ENCODE results near the gene OR7A10.

Gene OR7A10

GRCh38 chr19:14814982-14815652 lies 33.6 kb downstream of the OR7A10 start:
- H3K4ac ChIP-seq (ENCODE audit: low read depth in 1 of 2, low read length in 2 of 2), result no peak overlapping the region
- H3K23ac ChIP-seq (ENCODE audit: low read length in 2 of 2), result no peak overlapping the region
- no peak for DNase-seq
- H3K9me3 ChIP-seq (ENCODE audit: control insufficient read depth, low read length), result no peaks in the 10 kb centered on the region
- no peaks in the 10 kb centered on the region for H3K36me3 ChIP-seq (ENCODE audit: control insufficient read depth in 1 of 2, insufficient read depth in 2 of 2, low read depth in 1 of 2, low read length in 2 of 2)
- H4K91ac ChIP-seq (ENCODE audit: low read length), result no peak overlapping the region
- no peaks in the 10 kb centered on the region for H3K4me1 ChIP-seq (ENCODE audit: control insufficient read depth, insufficient read depth, low read depth, low read length)
- no peak overlapping the region for H3K9ac ChIP-seq (ENCODE audit: low read length)
- H2AFZ ChIP-seq (ENCODE audit: low read depth, low read length), result no peak overlapping the region
- no peak overlapping the region for H3K4me3 ChIP-seq (ENCODE audit: insufficient read depth in 1 of 2, low read depth in 1 of 2, low read length in 2 of 2)
- no peak overlapping the region for H3K18ac ChIP-seq (ENCODE audit: low read depth in 1 of 2, low read length in 2 of 2)
- H2AK5ac ChIP-seq (ENCODE audit: low read length, severe bottlenecking), result no peak overlapping the region
- no peak overlapping the region for H2BK5ac ChIP-seq (ENCODE audit: low read depth, low read length, poor library complexity, severe bottlenecking)
- no peak overlapping the region for H3K14ac ChIP-seq (ENCODE audit: low read length in 2 of 2)
- H2BK15ac ChIP-seq (ENCODE audit: low read depth, poor library complexity, severe bottlenecking), result no peak overlapping the region
- no peak overlapping the region for H4K8ac ChIP-seq (ENCODE audit: low read length)
- no peak overlapping the region for H3K27ac ChIP-seq (ENCODE audit: low read length, poor library complexity, severe bottlenecking)
- H3K4me2 ChIP-seq (ENCODE audit: low read length, poor library complexity, severe bottlenecking), result no peak overlapping the region
- no peaks in the 10 kb centered on the region for H3K79me1 ChIP-seq (replicated peaks; ENCODE audit: low read length, poor library complexity, severe bottlenecking)
- H3K27me3 ChIP-seq (ENCODE audit: control insufficient read depth in 1 of 2, insufficient read depth in 1 of 2, low read length in 2 of 2), result peaks cover 0 to 6% of the 10 kb centered on the region in 2 experiments
- WGBS, result 57% methylated on average over 2 of the region's 2 CpGs
- H2BK120ac ChIP-seq (ENCODE audit: low read depth, low read length), result no peak overlapping the region
- H2BK12ac ChIP-seq (ENCODE audit: low read length in 2 of 2), result no peak overlapping the region

DNA sequence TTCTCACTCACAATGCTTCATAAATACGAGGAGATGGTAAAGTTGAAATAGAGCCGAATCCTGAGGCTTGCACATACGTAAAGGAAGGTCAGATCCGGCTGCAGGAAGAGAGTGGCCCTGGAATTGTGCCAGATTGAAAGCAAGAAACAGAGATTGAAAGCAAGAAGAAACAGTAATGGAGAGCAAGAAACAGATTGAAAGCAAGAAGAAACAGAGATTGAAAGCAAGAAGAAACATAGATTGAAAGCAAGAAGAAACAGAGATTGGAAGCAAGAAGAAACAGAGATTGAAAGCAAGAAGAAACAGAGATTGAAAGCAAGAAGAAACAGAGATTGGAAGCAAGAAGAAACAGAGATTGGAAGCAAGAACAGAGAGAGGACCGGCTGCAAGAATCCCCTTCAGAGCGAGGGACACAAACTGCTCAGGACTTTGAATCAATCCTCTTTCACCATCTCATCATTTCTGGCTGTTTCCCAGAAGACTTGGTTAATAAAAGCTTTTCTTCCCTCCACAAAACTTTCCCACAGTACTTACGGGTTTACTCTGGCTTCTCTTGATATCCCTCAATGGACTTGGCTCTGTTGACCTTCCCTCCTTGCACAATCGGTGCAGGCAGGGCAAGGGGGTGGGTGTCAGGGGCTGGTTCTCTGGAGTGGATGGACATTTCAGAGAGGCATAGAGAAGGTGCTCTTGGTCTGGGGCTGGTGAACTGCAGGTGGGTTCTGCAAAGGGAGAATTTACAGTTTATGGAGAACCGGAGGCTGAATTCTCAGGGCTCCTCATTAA lies 39.3 kb downstream of the OR7A10 start:
- Histone ChIP-seq H3K4me1 (ENCODE audit: control insufficient read depth, insufficient read depth, low read depth, low read length) (no peaks in the 10 kb centered on the region), H3K9me3 (ENCODE audit: control insufficient read depth, low read length) (no peaks in the 10 kb centered on the region), H3K18ac (ENCODE audit: low read depth in 1 of 2, low read length in 2 of 2) (no peak overlapping the region), H3K36me3 (ENCODE audit: control insufficient read depth in 1 of 2, insufficient read depth in 2 of 2, low read depth in 1 of 2, low read length in 2 of 2) (no peaks in the 10 kb centered on the region), H4K8ac (ENCODE audit: low read length) (no peak overlapping the region), H3K4ac (ENCODE audit: low read depth in 1 of 2, low read length in 2 of 2) (no peak overlapping the region), H3K23ac (ENCODE audit: low read length in 2 of 2) (no peak overlapping the region), H2BK120ac (ENCODE audit: low read depth, low read length) (no peak overlapping the region), H3K14ac (ENCODE audit: low read length in 2 of 2) (no peak overlapping the region), H2BK15ac (ENCODE audit: low read depth, poor library complexity, severe bottlenecking) (no peak overlapping the region), H2BK5ac (ENCODE audit: low read depth, low read length, poor library complexity, severe bottlenecking) (no peak overlapping the region), H3K79me1 (replicated peaks; ENCODE audit: low read length, poor library complexity, severe bottlenecking) (no peaks in the 10 kb centered on the region), H2AFZ (ENCODE audit: low read depth, low read length) (no peak overlapping the region), H3K9ac (ENCODE audit: low read length) (no peak overlapping the region), H3K4me3 (ENCODE audit: insufficient read depth in 1 of 2, low read depth in 1 of 2, low read length in 2 of 2) (no peak overlapping the region), H3K4me2 (ENCODE audit: low read length, poor library complexity, severe bottlenecking) (no peak overlapping the region), H3K27me3 (ENCODE audit: control insufficient read depth in 1 of 2, insufficient read depth in 1 of 2, low read length in 2 of 2) (peaks cover 0 to 11% of the 10 kb centered on the region in 2 experiments), H3K27ac (ENCODE audit: low read length, poor library complexity, severe bottlenecking) (no peak overlapping the region), H2BK12ac (ENCODE audit: low read length in 2 of 2) (no peak overlapping the region), H2AK5ac (ENCODE audit: low read length, severe bottlenecking) (no peak overlapping the region), H4K91ac (ENCODE audit: low read length) (no peak overlapping the region)
- 79% methylated on average over 9 of the region's 9 CpGs for WGBS
- no peak for DNase-seq

DNA sequence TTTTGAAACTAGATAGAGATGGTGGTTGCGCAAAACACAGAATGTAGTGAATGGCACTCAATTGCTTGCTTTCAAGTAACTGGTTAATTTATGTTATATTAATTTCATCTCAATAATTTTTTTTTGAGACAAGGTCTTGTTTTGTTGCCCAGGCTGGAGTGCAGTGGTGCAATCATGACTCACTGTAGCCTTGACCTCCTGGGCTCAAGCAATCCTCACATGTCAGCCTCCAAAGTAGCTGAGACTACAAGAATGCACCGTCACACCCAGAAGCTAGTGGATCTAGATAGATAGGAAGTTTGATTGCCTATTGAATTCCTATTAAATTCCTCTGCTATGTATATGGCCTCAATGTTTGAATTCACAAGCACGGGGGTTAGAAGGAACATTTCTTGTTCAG lies 44.0 kb downstream of the OR7A10 start:
- Histone ChIP-seq H3K27ac (ENCODE audit: low read length, poor library complexity, severe bottlenecking) (no peak overlapping the region), H2BK5ac (ENCODE audit: low read depth, low read length, poor library complexity, severe bottlenecking) (no peak overlapping the region), H3K14ac (ENCODE audit: low read length in 2 of 2) (no peak overlapping the region), H3K4me1 (ENCODE audit: control insufficient read depth, insufficient read depth, low read depth, low read length) (no peaks in the 10 kb centered on the region), H3K4ac (ENCODE audit: low read depth in 1 of 2, low read length in 2 of 2) (no peak overlapping the region), H2BK12ac (ENCODE audit: low read length in 2 of 2) (no peak overlapping the region), H3K36me3 (ENCODE audit: control insufficient read depth in 1 of 2, insufficient read depth in 2 of 2, low read depth in 1 of 2, low read length in 2 of 2) (no peaks in the 10 kb centered on the region), H4K91ac (ENCODE audit: low read length) (no peak overlapping the region), H4K8ac (ENCODE audit: low read length) (no peak overlapping the region), H3K18ac (ENCODE audit: low read depth in 1 of 2, low read length in 2 of 2) (no peak overlapping the region), H2BK15ac (ENCODE audit: low read depth, poor library complexity, severe bottlenecking) (no peak overlapping the region), H3K9ac (ENCODE audit: low read length) (no peak overlapping the region), H3K9me3 (ENCODE audit: control insufficient read depth, low read length) (no peaks in the 10 kb centered on the region), H2AK5ac (ENCODE audit: low read length, severe bottlenecking) (no peak overlapping the region), H3K4me3 (ENCODE audit: insufficient read depth in 1 of 2, low read depth in 1 of 2, low read length in 2 of 2) (no peak overlapping the region), H3K4me2 (ENCODE audit: low read length, poor library complexity, severe bottlenecking) (no peak overlapping the region), H2BK120ac (ENCODE audit: low read depth, low read length) (no peak overlapping the region), H2AFZ (ENCODE audit: low read depth, low read length) (no peak overlapping the region), H3K23ac (ENCODE audit: low read length in 2 of 2) (no peak overlapping the region), H3K27me3 (ENCODE audit: control insufficient read depth in 1 of 2, insufficient read depth in 1 of 2, low read length in 2 of 2) (peaks cover 0 to 3% of the 10 kb centered on the region in 2 experiments), H3K79me1 (replicated peaks; ENCODE audit: low read length, poor library complexity, severe bottlenecking) (no peaks in the 10 kb centered on the region)
- no peak for DNase-seq
- 73% methylated on average over 1 of the region's 3 CpGs for WGBS

GRCh38 chr19:14798760-14799159 lies 50.0 kb downstream of the OR7A10 start:
- H3K18ac ChIP-seq (ENCODE audit: low read depth in 1 of 2, low read length in 2 of 2), result no peak overlapping the region
- H2BK120ac ChIP-seq (ENCODE audit: low read depth, low read length), result no peak overlapping the region
- H3K4me1 ChIP-seq (ENCODE audit: control insufficient read depth, insufficient read depth, low read depth, low read length), result no peaks in the 10 kb centered on the region
- no peak overlapping the region for H3K4ac ChIP-seq (ENCODE audit: low read depth in 1 of 2, low read length in 2 of 2)
- H2AFZ ChIP-seq (ENCODE audit: low read depth, low read length), result no peak overlapping the region
- H2AK5ac ChIP-seq (ENCODE audit: low read length, severe bottlenecking), result no peak overlapping the region
- H2BK15ac ChIP-seq (ENCODE audit: low read depth, poor library complexity, severe bottlenecking), result no peak overlapping the region
- no peaks in the 10 kb centered on the region for H3K79me1 ChIP-seq (replicated peaks; ENCODE audit: low read length, poor library complexity, severe bottlenecking)
- no peak for DNase-seq
- H4K8ac ChIP-seq (ENCODE audit: low read length), result no peak overlapping the region
- WGBS, result 60% methylated on average over 1 of the region's 5 CpGs
- peaks cover 0 to 6% of the 10 kb centered on the region in 2 experiments for H3K27me3 ChIP-seq (ENCODE audit: control insufficient read depth in 1 of 2, insufficient read depth in 1 of 2, low read length in 2 of 2)
- no peak overlapping the region for H3K9ac ChIP-seq (ENCODE audit: low read length)
- H3K9me3 ChIP-seq (ENCODE audit: control insufficient read depth, low read length), result peaks cover 5% of the 10 kb centered on the region
- H3K36me3 ChIP-seq (ENCODE audit: control insufficient read depth in 1 of 2, insufficient read depth in 2 of 2, low read depth in 1 of 2, low read length in 2 of 2), result no peaks in the 10 kb centered on the region
- no peak overlapping the region for H4K91ac ChIP-seq (ENCODE audit: low read length)
- H2BK5ac ChIP-seq (ENCODE audit: low read depth, low read length, poor library complexity, severe bottlenecking), result no peak overlapping the region
- H3K27ac ChIP-seq (ENCODE audit: low read length, poor library complexity, severe bottlenecking), result no peak overlapping the region
- H2BK12ac ChIP-seq (ENCODE audit: low read length in 2 of 2), result no peak overlapping the region
- no peak overlapping the region for H3K4me3 ChIP-seq (ENCODE audit: insufficient read depth in 1 of 2, low read depth in 1 of 2, low read length in 2 of 2)
- no peak overlapping the region for H3K4me2 ChIP-seq (ENCODE audit: low read length, poor library complexity, severe bottlenecking)
- H3K23ac ChIP-seq (ENCODE audit: low read length in 2 of 2), result no peak overlapping the region
- no peak overlapping the region for H3K14ac ChIP-seq (ENCODE audit: low read length in 2 of 2)
